Skeletal muscle satellite cell (primary cell): ENCODE results near the gene ELFN2.
"Not testable (repeated sequence)": the region's sequence is repeated elsewhere in the genome, so short reads cannot be mapped to it uniquely, and the experiment has no call there.

ENCODE experiments used
- H3K27me3 ChIP-seq: 2 replicates; pipeline ENCODE4 v1.7.0; 2013; ENCODE audit warnings: low read length; ENCODE audit not compliant: control insufficient read depth, insufficient read depth
- H3K36me3 ChIP-seq: 2 replicates; pipeline ENCODE4 v1.7.0; 2013; ENCODE audit warnings: mild to moderate bottlenecking, control low read depth, low read length; ENCODE audit not compliant: insufficient read depth
- H3K4me1 ChIP-seq: 2 replicates; pipeline ENCODE4 v1.7.0; 2013; ENCODE audit warnings: low read length; ENCODE audit not compliant: control insufficient read depth, insufficient read depth
- H3K4me2 ChIP-seq: 2 replicates; pipeline ENCODE4 v1.7.0; 2013; ENCODE audit warnings: mild to moderate bottlenecking, low read length
- H3K4me3 ChIP-seq: 2 replicates; pipeline ENCODE4 v1.7.0; 2013; ENCODE audit warnings: low read length
- H3K9ac ChIP-seq: 2 replicates; pipeline ENCODE4 v1.7.0; 2013; ENCODE audit warnings: mild to moderate bottlenecking, low read depth, low read length, moderate library complexity
- H3K9me3 ChIP-seq: replicated peaks from 2 replicates; pipeline ENCODE4 v1.7.0; 2013; ENCODE audit warnings: mild to moderate bottlenecking, control low read depth, low read length

ELFN2 gene

DNA sequence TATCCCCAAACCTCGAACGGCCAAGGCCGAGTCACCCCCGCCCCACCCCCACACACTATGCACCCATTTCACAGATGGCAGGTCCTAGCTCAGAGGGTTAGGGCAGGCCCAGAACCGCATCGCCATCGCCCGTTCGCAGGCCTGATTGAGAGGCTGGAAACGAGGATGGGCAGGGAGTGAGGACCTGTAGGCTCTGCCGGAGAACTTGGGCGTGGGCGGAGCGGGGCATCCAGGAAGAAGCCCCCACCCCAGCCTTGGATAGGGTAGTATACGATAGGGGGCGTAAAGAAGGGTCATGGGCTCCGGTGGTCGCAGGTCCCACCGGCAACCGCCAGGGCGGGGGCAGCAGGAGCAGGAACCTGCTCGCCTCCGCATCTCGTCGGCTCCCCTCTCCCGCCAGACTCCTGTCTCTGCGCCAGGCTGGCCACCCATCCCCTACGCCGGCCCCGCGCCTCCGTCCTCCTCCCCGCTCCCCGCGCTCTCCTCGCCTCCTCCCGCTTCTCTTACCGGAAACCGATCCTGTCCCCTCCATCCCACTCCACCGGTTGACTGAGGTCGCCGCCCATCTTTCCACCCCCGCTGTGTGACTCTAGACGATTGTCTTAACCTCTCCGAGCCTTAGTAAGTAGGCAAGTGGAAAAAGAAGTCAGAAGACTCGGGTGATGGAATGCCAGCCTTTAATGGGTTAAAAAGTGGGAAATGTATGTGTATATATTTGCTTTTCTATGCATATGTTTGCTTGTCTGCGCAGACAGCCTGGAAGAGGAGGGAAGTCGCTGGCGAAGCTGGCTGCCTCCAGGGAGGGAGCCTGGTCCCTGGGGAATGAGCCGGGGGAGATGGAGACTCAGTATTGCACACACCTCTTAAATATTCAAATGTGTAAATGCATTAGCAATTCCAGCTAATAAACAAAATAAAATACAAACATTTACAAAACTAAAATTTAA, 92.1 kb downstream of the ELFN2 start:
- Histone ChIP-seq H3K4me2 (peak overlapping the region; percentile 71), H3K4me3 (peak overlapping the region; percentile 48), H3K9me3 (no peaks in the 10 kb centered on the region), H3K36me3 (no peaks in the 10 kb centered on the region), H3K9ac (no peak overlapping the region), H3K4me1 (peaks cover 50% of the 10 kb centered on the region), H3K27me3 (peaks cover 26% of the 10 kb centered on the region)

DNA sequence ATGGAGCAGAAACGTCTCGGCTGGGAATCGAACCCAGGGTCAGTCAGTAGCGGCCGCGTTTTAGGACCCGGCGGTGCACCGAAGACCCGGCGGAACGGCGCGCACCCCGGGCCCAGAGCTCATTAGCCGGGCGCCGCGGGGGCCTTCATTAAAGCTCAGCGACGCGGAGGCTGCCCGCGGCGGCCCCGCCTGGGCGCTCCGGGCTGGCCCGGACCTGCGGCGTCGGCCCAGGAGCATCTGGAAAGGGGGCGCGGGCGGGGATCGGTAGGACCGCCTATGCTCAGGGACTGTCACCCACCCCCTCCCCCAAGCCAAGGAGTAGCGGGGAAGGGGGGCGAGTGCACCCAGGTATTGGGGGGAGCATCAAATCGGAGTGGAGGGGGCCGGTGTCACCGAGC, 92.8 kb downstream of the ELFN2 start:
- Histone ChIP-seq H3K4me2 (peak overlapping the region; percentile 71), H3K4me1 (peaks cover 56% of the 10 kb centered on the region), H3K27me3 (peaks cover 26% of the 10 kb centered on the region), H3K9me3 (no peaks in the 10 kb centered on the region), H3K36me3 (no peaks in the 10 kb centered on the region), H3K9ac (no peak overlapping the region), H3K4me3 (no peak overlapping the region)

DNA sequence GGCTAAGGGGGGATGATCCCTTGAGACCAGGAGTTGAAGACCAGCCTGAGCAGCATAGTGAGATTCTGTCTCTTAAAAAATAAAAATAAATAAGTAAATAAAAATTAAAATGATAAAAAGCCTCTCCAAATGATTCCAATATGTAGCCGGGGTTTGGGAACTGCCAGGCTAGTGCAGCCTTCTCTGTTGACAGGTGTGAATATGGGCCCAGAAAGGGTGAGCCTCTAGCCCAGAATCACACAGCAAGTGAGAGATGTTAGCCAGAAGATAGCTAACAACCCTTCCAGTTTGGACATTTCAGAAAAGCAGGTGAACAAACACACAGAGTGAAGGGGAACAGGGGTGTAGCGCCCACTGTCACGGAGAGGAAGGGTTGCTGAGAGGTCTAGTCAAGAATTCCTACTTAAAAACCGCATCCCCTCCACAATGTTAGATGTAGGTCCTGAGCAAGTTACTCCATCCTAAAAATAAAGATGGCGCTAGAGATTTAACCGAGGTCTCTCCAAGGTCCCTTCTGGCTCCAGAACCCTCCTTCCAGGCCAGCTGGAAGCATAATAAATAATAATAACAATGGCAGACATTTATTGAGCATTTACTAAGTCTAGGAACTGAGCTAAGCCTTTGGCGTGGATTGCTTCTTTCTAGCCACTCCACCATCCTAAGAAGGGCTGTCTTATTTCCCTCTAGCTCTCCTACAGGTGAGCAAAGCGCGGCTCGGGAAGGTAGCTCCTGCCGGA, 93.4 kb downstream of the ELFN2 start:
- Histone ChIP-seq H3K4me3 (no peak overlapping the region), H3K9me3 (no peaks in the 10 kb centered on the region), H3K27me3 (peaks cover 26% of the 10 kb centered on the region), H3K9ac (no peak overlapping the region), H3K36me3 (no peaks in the 10 kb centered on the region), H3K4me2 (peak overlapping the region; percentile 71), H3K4me1 (peaks cover 62% of the 10 kb centered on the region)

DNA sequence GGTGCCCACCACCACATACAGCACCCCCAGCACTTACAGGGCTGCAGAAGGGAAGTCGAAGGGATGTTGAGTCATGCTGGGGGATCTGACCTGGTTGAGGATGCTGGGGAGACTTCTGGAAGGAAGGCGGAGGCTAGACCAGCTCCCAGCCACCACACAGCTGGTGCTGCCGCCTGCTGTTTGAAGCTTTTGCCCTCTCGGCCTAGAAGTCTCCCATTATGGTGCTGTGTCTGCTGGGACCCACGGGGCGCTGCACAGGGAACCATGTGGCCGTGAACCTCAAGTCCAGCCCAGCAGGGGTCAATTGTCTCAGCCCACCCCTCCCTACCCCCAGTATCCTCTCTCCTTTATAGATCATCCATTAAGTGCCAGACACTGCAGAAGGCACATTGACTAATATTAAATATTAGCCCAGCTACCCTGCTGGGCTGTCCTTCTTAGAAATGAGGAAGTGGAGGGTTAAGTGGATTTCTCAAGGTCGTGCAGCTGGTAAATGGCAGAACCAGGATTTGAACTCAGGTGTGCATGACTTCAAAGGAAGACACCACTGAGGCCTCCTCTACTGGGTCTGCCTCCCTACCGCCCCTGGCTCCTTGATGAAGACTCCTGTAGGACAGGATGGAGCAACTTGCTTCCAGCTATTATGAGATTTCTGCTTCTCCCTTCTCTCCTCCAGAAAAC, 95.3 kb downstream of the ELFN2 start:
- Histone ChIP-seq H3K4me2 (no peak overlapping the region), H3K4me3 (no peak overlapping the region), H3K9me3 (no peaks in the 10 kb centered on the region), H3K36me3 (no peaks in the 10 kb centered on the region), H3K4me1 (peaks cover 70% of the 10 kb centered on the region), H3K9ac (no peak overlapping the region), H3K27me3 (peaks cover 21% of the 10 kb centered on the region)

DNA sequence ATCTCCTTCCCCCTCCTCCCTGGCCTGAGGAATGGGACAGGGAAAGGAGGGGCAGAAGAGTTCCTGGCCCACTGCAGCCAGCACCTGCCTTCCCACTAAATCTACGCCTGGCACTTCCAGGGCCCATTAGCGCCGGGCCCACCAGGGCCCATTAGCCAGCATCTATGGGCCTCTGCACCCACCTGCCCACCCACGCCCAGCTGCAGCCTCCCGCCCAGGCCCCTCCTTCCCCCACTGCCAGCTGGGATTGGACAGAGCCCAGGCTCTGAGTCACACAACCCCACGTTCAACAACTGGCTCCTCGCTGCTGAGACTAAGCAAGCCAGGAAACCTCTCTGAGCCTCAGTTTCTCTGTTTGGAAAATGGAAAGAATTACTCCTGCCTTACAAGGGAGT, 96.2 kb downstream of the ELFN2 start:
- Histone ChIP-seq H3K36me3 (no peaks in the 10 kb centered on the region), H3K9ac (no peak overlapping the region), H3K4me3 (no peak overlapping the region), H3K27me3 (peaks cover 21% of the 10 kb centered on the region), H3K4me1 (peaks cover 66% of the 10 kb centered on the region), H3K9me3 (no peaks in the 10 kb centered on the region), H3K4me2 (peak overlapping the region; percentile 48)

DNA sequence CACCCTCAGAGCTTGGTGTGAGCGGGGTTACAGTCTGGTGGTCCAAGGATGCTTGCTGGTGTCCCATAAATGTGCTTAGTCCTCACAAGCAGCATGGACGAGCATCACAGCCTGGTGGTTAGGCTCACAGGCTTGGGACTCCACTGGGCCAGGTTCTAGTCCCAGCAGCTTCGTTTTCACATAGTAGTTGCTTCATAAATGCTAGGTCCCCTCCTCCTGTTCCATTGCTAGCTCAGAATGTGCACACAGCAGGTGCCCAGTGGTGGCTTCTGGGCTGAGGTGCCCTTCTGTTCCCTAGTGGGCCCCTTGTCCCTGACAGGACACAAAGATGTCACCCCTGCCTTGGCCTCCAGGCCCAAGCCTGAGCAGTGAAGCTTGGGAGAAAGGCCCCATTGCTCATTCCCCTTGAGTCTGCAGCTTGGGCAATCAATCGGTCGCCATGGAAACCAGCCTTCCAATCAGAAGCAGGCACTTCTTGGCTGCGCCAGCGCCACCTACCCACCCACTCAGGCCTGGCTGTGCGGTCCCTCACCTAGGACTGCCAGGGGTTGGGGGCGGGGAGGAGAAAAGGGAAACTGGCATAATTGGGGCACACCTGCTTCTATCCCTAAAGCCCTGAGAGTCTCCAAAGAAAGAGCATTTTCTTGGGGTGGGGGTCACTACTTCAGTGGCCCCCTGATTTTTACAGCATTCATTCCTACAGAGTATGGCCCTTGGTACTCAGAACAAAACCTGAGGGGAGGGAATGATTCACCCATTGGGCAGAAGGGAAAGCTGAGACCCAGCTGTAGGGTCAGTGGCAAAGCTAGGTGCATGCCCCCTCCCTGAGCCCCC, 96.9 kb downstream of the ELFN2 start:
- H3K4me2 ChIP-seq: no peak overlapping the region
- no peaks in the 10 kb centered on the region for H3K36me3 ChIP-seq
- H3K9ac ChIP-seq: no peak overlapping the region
- H3K27me3 ChIP-seq: peaks cover 17% of the 10 kb centered on the region
- no peak overlapping the region for H3K4me3 ChIP-seq
- H3K9me3 ChIP-seq: no peaks in the 10 kb centered on the region
- H3K4me1 ChIP-seq: peaks cover 60% of the 10 kb centered on the region

DNA sequence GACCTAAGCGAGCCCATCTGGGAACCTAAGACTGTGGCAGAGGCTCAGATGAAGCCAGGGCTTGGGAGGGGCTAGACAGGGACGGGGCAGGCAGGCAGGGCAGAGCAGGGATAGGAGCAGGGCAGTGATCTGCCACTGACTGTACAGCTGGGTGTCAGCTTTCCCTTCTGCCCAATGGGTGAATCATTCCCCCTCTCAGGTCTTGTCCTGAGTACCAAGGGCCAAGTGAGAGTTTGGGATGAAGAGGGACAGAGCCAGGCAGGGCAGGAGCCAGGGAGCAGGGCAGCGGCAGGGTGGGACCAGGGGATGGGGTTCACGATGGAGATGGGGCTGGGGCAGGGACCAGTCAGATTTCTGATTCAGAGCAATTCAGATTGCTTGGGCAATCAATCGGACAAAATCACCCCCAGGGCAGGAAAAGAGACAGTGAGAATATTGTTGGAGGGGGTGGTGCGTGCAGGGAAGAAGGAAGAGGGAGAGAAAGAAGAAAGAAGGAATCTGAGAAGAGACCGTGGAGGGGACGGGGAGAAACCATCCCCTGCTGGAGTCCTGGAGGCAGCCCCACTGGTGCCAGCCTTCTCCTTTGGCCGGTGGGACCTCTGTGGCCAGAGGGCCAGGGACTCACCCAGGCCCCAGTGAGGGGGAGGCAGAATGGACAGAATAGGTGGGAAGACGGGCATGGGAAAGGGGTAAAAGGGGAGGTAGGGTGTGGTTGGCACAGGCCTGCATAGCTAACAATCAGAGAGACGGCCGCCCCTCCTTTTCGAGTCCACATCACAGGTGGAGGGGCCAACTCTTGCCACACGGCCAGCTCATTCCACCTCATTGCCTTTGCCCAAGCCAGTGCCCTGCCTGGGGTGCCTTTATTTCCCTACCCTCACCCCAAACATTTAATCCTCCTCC, 97.8 kb downstream of the ELFN2 start:
- H3K9ac ChIP-seq: peak overlapping the region; percentile 74
- H3K4me2 ChIP-seq: no peak overlapping the region
- H3K9me3 ChIP-seq: no peaks in the 10 kb centered on the region
- H3K36me3 ChIP-seq: no peaks in the 10 kb centered on the region
- H3K4me1 ChIP-seq: peaks cover 63% of the 10 kb centered on the region
- H3K4me3 ChIP-seq: no peak overlapping the region
- peaks cover 9% of the 10 kb centered on the region for H3K27me3 ChIP-seq

DNA sequence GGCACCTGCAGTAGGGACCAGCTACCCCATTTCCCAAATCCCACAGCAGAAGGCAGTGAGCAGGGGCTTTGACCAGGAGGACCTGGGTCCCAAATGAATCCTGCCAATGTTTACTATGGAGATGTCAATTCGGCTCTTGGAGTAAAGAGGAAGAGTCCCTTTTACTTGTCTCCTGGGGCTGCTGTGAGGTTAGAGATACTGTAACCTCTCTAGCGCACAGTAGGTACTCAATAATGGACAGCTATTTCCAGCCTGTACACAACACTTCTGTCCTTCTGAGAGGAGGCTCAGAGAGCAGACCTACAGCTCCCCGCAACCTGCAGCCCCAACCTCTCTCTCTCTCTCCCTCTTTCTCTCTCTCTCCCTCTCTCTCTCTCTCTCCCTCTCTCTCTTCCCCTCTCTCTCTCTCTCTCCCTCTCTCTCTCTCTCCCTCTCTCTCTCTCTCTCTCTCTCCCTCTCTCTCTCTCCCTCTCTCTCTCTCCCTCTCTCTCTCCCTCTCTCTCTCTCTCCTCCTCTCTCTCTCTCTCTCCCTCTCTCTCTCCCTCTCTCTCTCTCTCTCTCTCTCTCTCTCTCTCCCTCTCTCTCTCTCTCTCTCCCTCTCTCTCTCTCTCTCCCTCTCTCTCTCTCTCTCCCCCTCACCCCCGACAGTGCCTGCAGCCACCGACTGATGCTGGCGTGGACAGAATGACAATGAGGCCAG, 98.6 kb downstream of the ELFN2 start:
- Histone ChIP-seq H3K9ac (peak overlapping the region; percentile 74), H3K4me3 (peak overlapping the region; percentile 38), H3K4me2 (peak overlapping the region; percentile 62), H3K4me1 (peaks cover 66% of the 10 kb centered on the region)
- H3K27me3 ChIP-seq, H3K9me3 ChIP-seq, H3K36me3 ChIP-seq: not testable (repeated sequence)

DNA sequence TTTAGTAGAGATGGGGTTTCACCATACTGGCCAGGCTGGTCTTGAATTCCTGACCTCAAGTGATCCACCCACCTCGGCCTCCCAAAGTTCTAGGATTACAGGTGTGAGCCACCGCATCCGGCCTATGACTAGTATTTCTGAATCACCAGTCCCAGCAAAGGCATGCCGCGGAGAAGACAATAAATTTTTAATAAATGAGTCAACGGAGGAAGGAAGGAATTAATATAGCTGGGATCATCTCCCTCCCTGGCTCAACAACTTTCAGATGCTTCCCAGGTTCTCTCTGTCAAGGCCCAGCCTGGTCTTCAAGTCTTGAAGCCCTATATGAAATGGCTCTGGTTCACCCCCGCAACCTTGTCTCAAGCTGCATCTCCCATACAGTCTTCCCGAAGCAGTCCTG, 99.3 kb downstream of the ELFN2 start:
- Histone ChIP-seq H3K4me3 (peak overlapping the region; percentile 38), H3K4me1 (peaks cover 67% of the 10 kb centered on the region), H3K4me2 (peak overlapping the region; percentile 62), H3K9me3 (no peaks in the 10 kb centered on the region), H3K36me3 (no peaks in the 10 kb centered on the region), H3K9ac (peak overlapping the region; percentile 74), H3K27me3 (peaks cover 11% of the 10 kb centered on the region)

DNA sequence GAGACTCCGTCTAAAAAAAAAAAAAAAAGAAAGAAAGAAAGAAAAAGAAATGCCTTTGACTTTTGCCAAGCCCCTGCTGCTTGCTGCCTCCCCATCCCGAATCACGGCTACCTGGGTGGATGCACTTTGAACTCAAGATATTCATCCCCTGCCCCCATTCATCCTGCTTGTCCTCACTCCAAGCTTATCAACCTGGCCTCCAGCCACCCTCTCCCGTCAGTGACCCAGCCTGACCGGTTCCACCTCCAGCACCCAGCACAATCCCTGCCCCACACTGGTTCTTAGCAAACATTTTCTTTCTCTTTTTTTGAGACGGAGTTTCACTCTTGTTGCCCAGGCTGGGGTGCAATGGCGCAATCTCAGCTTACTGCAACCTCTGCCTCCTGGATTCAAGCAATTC, 100.6 kb downstream of the ELFN2 start:
- Histone ChIP-seq H3K4me1 (peaks cover 62% of the 10 kb centered on the region), H3K4me2 (no peak overlapping the region), H3K9ac (no peak overlapping the region), H3K36me3 (no peaks in the 10 kb centered on the region), H3K4me3 (no peak overlapping the region), H3K27me3 (peaks cover 11% of the 10 kb centered on the region), H3K9me3 (no peaks in the 10 kb centered on the region)
